ENCODE results near the gene AMPD3. TPM values are rescaled to one million over a fixed set of nuclear protein-coding genes. Genes with fewer than 3 reads are reported as not detected.

The AMPD3 gene
- total RNA-seq, 4 donors from 2014 or later: 7.7 to 18.4 (median 9.8) TPM

- TF ChIP-seq CTCF (IDR thresholded peaks at IDR 0.05; ENCODE audit: low read depth): no peak
Measured at GRCh38 chr11:10484461-10485180, 29.6 kb downstream of the AMPD3 start.

- TF ChIP-seq CTCF (IDR thresholded peaks at IDR 0.05; ENCODE audit: low read depth): no peak
Measured at GRCh38 chr11:10485646-10486045, 30.6 kb downstream of the AMPD3 start.

- TF ChIP-seq CTCF (IDR thresholded peaks at IDR 0.05; ENCODE audit: low read depth): no peak
Measured at GRCh38 chr11:10486161-10486840, 31.2 kb downstream of the AMPD3 start.

GRCh38 chr11:10487002-10487647 is 32.1 kb downstream of the AMPD3 start:
- no peak for TF ChIP-seq CTCF (IDR thresholded peaks at IDR 0.05; ENCODE audit: low read depth)

- no peak for TF ChIP-seq CTCF (IDR thresholded peaks at IDR 0.05; ENCODE audit: low read depth)
Measured at GRCh38 chr11:10488121-10488933, 33.3 kb downstream of the AMPD3 start.

- TF ChIP-seq CTCF (IDR thresholded peaks at IDR 0.05; ENCODE audit: low read depth): no peak
Measured at GRCh38 chr11:10488934-10489691, 34.0 kb downstream of the AMPD3 start.
